WI38 (cell line): Measurements from ENCODE around the gene SUMO4.

Experiments used
- H3K4me3 ChIP-seq: 2 replicates; pipeline ENCODE4 v1.5.1; 2011; ENCODE audit warnings: low read depth, mild to moderate bottlenecking, control low read depth, low read length
- TF ChIP-seq, protein P1 (sequence below): IDR thresholded peaks from 2 replicates; pipeline ENCODE4 v1.5.1; 2012; ENCODE audit warnings: low read depth, mild to moderate bottlenecking, control low read depth, low read length

The SUMO4 gene

GRCh38 chr6:149400050-149400449 is at the start of gene SUMO4:
Gene SUMO4, plus strand, starts transcription at chr6:149400262. Its CDS starts 130 bp downstream, at chr6:149400392.
- TF ChIP-seq, protein P1, sequence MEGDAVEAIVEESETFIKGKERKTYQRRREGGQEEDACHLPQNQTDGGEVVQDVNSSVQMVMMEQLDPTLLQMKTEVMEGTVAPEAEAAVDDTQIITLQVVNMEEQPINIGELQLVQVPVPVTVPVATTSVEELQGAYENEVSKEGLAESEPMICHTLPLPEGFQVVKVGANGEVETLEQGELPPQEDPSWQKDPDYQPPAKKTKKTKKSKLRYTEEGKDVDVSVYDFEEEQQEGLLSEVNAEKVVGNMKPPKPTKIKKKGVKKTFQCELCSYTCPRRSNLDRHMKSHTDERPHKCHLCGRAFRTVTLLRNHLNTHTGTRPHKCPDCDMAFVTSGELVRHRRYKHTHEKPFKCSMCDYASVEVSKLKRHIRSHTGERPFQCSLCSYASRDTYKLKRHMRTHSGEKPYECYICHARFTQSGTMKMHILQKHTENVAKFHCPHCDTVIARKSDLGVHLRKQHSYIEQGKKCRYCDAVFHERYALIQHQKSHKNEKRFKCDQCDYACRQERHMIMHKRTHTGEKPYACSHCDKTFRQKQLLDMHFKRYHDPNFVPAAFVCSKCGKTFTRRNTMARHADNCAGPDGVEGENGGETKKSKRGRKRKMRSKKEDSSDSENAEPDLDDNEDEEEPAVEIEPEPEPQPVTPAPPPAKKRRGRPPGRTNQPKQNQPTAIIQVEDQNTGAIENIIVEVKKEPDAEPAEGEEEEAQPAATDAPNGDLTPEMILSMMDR: no peak

GRCh38 chr6:149354009-149354408 is 46.1 kb upstream of the SUMO4 start:
- H3K4me3 ChIP-seq: no peak overlapping the region
- TF ChIP-seq, protein P1: no peak

More at GRCh38 chr6:149400050-149400449, at the start of gene SUMO4:
- no peak within 1 kb of the TSS for H3K4me3 ChIP-seq

DNA sequence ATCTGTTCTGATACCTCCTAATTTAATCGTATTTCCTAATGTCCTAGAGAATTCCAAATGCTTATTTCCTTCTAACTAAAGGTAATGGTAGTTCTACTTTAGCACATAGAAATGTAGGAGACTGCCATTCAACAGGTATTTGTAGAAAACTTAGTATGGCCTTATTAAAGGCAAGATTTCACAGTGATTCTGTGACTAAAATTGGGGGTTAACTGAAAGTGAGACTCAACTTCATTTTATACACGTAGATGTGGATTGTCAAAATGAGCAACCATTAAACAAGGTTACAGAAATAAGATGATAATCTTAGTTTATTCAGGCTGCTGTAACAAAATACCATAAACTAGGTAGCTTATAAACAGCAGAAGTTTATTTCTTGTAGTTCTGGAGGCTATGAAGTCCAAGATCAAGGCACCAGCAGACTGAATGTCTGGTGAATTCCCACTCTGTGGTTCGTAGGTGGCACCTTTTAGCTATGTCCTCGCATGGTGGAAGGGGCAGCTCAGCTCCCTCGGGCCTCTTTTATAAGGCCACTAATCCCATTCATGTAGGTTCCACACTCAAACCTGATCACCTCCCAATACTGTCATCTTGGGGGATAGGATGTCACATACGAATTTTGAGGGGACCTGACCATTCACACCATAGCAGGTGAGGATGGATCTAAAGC is 43.8 kb upstream of the SUMO4 start:
- TF ChIP-seq, protein P1: no peak
- no peak overlapping the region for H3K4me3 ChIP-seq

DNA sequence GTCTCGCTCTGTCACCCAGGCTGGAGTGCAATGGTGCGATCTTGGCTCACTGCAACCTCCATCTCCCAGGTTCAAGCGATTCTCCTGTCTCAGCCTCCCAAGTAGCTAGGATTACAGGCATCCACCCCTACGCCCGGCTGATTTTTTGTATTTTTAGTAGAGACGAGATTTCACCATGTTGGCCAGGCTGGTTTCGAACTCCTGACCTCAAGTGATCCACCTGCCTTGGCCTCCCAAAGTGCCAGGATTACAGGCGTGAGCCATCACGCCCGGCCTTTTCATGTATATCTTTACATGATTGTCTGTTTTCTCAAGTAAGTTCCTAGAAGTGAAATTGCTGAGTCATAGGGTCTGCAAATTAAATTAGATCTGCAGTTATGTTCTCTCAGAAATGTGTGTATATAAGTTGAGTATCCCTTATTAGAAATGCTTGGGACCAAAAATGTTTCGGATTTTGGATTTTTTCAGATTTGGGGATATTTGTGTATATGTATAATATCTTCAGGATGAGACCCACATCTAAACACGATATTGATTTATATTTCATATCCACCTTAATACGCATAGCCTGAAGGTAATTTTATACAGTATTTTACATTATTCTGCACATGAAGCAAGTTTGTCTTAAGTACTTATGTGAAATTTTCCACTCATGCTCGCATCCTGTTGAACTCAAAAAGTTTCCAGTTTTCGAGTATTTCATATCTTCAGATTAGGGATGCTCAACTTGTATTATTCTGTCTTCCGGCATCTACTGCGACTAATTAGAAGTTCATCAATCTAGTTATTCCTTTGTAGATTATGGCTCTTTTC is 42.1 kb upstream of the SUMO4 start:
- TF ChIP-seq, protein P1: no peak

GRCh38 chr6:149359440-149359839 is 40.6 kb upstream of the SUMO4 start:
- TF ChIP-seq, protein P1: no peak
- H3K4me3 ChIP-seq: no peak overlapping the region

More for the DNA sequence above, 42.1 kb upstream of the SUMO4 start:
- H3K4me3 ChIP-seq: no peak overlapping the region

- TF ChIP-seq, protein P1: no peak
Measured at GRCh38 chr6:149360536-149360935, 39.5 kb upstream of the SUMO4 start.

DNA sequence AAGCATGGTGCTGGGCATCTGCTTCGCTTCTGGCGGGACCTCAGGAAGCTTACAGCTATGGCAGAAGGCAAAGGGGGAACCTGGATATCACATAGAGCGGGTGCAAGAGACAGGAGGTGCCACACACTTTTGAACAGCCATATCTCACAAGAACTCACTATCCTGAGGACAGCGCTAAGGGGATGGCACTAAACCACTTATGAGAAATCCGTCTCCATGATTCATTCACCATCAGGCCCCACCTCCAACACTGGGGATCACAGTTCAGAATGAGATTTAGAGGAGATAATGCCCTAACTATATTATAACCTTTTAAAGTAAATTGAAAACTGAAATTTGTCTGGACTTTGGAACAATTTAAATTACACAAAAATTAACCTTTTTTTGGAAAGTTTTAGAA is 37.8 kb upstream of the SUMO4 start:
- H3K4me3 ChIP-seq: no peak overlapping the region
- TF ChIP-seq, protein P1: no peak

More at GRCh38 chr6:149360536-149360935, 39.5 kb upstream of the SUMO4 start:
- no peak overlapping the region for H3K4me3 ChIP-seq
